ENCODE data around the gene NUDCD2.

DNA sequence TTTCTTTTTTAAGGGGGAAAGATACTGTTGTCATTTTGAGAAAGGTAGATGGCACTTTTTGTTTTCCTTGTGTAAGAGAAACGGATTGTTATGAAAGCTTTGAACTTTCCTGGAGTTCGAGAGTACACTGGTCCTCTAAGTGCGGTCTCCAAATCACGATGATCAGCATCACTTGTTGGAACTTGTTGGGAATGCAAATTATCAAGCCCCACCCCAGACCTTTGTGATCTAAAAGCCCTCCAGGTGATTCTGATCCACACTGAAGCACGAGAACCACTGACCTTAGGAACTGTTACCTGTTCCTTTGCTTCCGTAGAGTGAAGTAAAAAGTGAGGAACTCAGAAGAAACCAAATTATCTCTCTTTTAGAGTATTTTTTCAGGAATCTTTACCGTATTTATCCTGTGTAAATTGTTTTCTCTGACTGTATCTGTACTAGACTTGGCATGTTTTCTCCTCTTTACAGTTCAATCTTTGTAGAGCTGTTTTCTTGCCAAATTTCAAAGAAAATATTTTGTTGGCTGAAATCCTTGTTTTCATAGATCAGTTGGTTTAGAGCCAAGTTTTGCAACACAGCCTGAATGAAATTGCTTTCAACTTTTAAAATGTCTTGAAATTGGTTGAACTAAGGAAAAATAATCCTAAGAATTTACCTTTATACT is 49.5 kb upstream of the NUDCD2 start:
- no peak for TF ChIP-seq EZH2 (IDR thresholded peaks at IDR 0.05; ENCODE audit: borderline replicate concordance, low read length)
- TF ChIP-seq, protein P1, sequence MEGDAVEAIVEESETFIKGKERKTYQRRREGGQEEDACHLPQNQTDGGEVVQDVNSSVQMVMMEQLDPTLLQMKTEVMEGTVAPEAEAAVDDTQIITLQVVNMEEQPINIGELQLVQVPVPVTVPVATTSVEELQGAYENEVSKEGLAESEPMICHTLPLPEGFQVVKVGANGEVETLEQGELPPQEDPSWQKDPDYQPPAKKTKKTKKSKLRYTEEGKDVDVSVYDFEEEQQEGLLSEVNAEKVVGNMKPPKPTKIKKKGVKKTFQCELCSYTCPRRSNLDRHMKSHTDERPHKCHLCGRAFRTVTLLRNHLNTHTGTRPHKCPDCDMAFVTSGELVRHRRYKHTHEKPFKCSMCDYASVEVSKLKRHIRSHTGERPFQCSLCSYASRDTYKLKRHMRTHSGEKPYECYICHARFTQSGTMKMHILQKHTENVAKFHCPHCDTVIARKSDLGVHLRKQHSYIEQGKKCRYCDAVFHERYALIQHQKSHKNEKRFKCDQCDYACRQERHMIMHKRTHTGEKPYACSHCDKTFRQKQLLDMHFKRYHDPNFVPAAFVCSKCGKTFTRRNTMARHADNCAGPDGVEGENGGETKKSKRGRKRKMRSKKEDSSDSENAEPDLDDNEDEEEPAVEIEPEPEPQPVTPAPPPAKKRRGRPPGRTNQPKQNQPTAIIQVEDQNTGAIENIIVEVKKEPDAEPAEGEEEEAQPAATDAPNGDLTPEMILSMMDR (IDR thresholded peaks at IDR 0.05; ENCODE audit: low read length), result no peak
